Testis (tissue), 3 donors: ENCODE data around the gene MAP3K12. TPM values are rescaled to one million over a fixed set of nuclear protein-coding genes. Genes with fewer than 3 reads are reported as not detected.

Source experiments
- DNase-seq: peaks from one replicate; pipeline ENCODE4 v3.0.0-alpha.2; 2019
- H3K27ac ChIP-seq, 2 donors: fragments of 200-600 bp; sonication (generic); one replicate each; pipeline ENCODE4 v1.5.1; 2019
- H3K27me3 ChIP-seq: fragments of 200-600 bp; sonication (generic); one replicate; pipeline ENCODE4 v1.5.1; 2019
- H3K36me3 ChIP-seq: fragments of 200-600 bp; sonication (generic); one replicate; pipeline ENCODE4 v1.5.1; 2017; ENCODE audit warnings: low read depth; ENCODE audit errors: missing control alignments
- H3K4me1 ChIP-seq: fragments of 200-600 bp; sonication (generic); one replicate; pipeline ENCODE4 v1.5.1; 2019
- H3K4me3 ChIP-seq, 2 donors: fragments of 200-600 bp; sonication (generic); one replicate each; pipeline ENCODE4 v1.5.1; 2017 to 2019
- H3K9me3 ChIP-seq: fragments of 200-600 bp; sonication (generic); one replicate; pipeline ENCODE4 v1.5.1; 2017
- CTCF ChIP-seq, 3 experiments: fragments of 450-650 bp in 2 of 3; fragments of 200-600 bp in 1 of 3; sonication (generic) in 1 of 3; IDR thresholded peaks; one replicate each; pipeline ENCODE4 v1.5.1; 2016 to 2019; ENCODE audit warnings: antibody characterized with exemption in 3 of 3, mild to moderate bottlenecking in 2 of 3, moderate library complexity in 1 of 3
- POLR2A ChIP-seq: fragments of 450-650 bp; IDR thresholded peaks from one replicate; pipeline ENCODE4 v1.6.1; 2017; ENCODE audit warnings: antibody characterized with exemption, mild to moderate bottlenecking, moderate library complexity
- WGBS, 2 donors: methylation state at CpG; one replicate each; pipeline ENCODE4 v1.1.5; 2018; 5-methylcytosine and 5-hydroxymethylcytosine counted together
- intact Hi-C: fragments of 100-400 bp; cut with DNase I; formaldehyde crosslinking; loops from one replicate; pipeline ENCODE4 v1.15.1; 2023; ENCODE audit warnings: low total_unique reads
- polyA plus RNA-seq: library from polyadenylated mRNA; stranded (reverse); fragments of 350-450 nt; fragmentation: Illumina TruSeq; extraction: RNeasy Lipid Tissue Mini Kit (QIAGEN cat#74804); gene quantifications from one replicate; pipeline ENCODE4 v1.2.3, GENCODE V29; 2014; ENCODE audit warnings: low read depth, low replicate concordance; ENCODE audit not compliant: insufficient read depth
- total RNA-seq, 2 donors: library from RNA; depleted of rRNA; stranded (reverse); fragments of >200 nt; gene quantifications; one replicate each; pipeline ENCODE4 v1.2.3, GENCODE V29; 2016

MAP3K12 gene
- total and polyA plus RNA-seq, 3 donors from 2014 or later = 28.5 to 56.7 (median 52.2) TPM

GRCh38 chr12:53508534-53509170, 9.4 kb upstream of the MAP3K12 start:
- TF ChIP-seq CTCF (IDR thresholded peaks at IDR 0.05) (peak; percentile 76 to 94 (median 90)), POLR2A (no peak)

GRCh38 chr12:53507603-53507885, 8.3 kb upstream of the MAP3K12 start:
- H3K9me3 ChIP-seq = no peaks in the 10 kb centered on the region
- H3K4me1 ChIP-seq = peaks cover 36% of the 10 kb centered on the region
- WGBS, 2 donors = 92 to 93% methylated on average over 4 of the region's 4 CpGs
- no peak for DNase-seq
- H3K36me3 ChIP-seq = no peaks in the 10 kb centered on the region
- H3K4me3 ChIP-seq = no peak overlapping the region
- no peak overlapping the region for H3K27ac ChIP-seq
- intact Hi-C loops = loop anchor here (10.0 kb wide), 2 partner anchors 53 to 183 kb away; partner anchors contain the start of genes AAAS and PCBP2
- H3K27me3 ChIP-seq = no peaks in the 10 kb centered on the region
- no peak for TF ChIP-seq CTCF (IDR thresholded peaks at IDR 0.05)
- TF ChIP-seq POLR2A = no peak

More at GRCh38 chr12:53508534-53509170, 9.4 kb upstream of the MAP3K12 start:
- Histone ChIP-seq H3K36me3 (no peaks in the 10 kb centered on the region), H3K4me3 (no peak overlapping the region), H3K27ac (no peak overlapping the region), H3K9me3 (no peaks in the 10 kb centered on the region), H3K27me3 (no peaks in the 10 kb centered on the region), H3K4me1 (peaks cover 25% of the 10 kb centered on the region)
- 37 to 46% methylated on average over 6 to 7 of the region's 7 CpGs for WGBS, 2 donors
- intact Hi-C loops = loop anchor here (10.0 kb wide), 2 partner anchors 54 to 184 kb away; partner anchors contain the start of genes AAAS and PCBP2
- DNase-seq = peak; percentile 90

- 87 to 91% methylated on average over 5 to 9 of the region's 9 CpGs for WGBS, 2 donors
- no peaks in the 10 kb centered on the region for H3K36me3 ChIP-seq
- TF ChIP-seq POLR2A (no peak), CTCF (IDR thresholded peaks at IDR 0.05) (no peak)
- intact Hi-C loops = loop anchor here (10.0 kb wide), 2 partner anchors 52 to 182 kb away; partner anchors contain the start of genes AAAS and PCBP2
- peaks cover 41% of the 10 kb centered on the region for H3K4me1 ChIP-seq
- peak within 1 kb of the TSS in 1 of 2 donors; percentile 21 for H3K27ac ChIP-seq
- H3K27me3 ChIP-seq = no peaks in the 10 kb centered on the region
- H3K9me3 ChIP-seq = no peaks in the 10 kb centered on the region
- no peak for DNase-seq
- no peak within 1 kb of the TSS for H3K4me3 ChIP-seq
Measured at GRCh38 chr12:53506881-53507602, 7.8 kb upstream of the MAP3K12 start, which contains the start of gene NPFF. NPFF (minus strand) TSS chr12:53507484; CDS start chr12:53507474, 10 bp downstream.

GRCh38 chr12:53506450-53506785, 7.2 kb upstream of the MAP3K12 start:
- Histone ChIP-seq H3K36me3 (no peaks in the 10 kb centered on the region), H3K4me1 (peaks cover 46% of the 10 kb centered on the region), H3K27me3 (no peaks in the 10 kb centered on the region), H3K4me3 (no peak overlapping the region), H3K27ac (peak overlapping the region in 1 of 2 donors; percentile 21), H3K9me3 (no peaks in the 10 kb centered on the region)
- intact Hi-C loops = loop anchor here (10.0 kb wide), 2 partner anchors 52 to 182 kb away; partner anchors contain the start of genes AAAS and PCBP2
- DNase-seq = no peak
- no peak for TF ChIP-seq POLR2A
- TF ChIP-seq CTCF (IDR thresholded peaks at IDR 0.05) = no peak
- 36 to 37% methylated on average over 2 of the region's 2 CpGs for WGBS, 2 donors
